GM06990 (cell line): ENCODE measurements around the gene ATP11B.

Source experiments
- DNase-seq: peaks from one replicate; pipeline ENCODE4 v3.0.0-alpha.2; 2011; ENCODE audit not compliant: insufficient read length; ENCODE audit errors: extremely low read depth
- H3K27me3 ChIP-seq: replicated peaks from 2 replicates; pipeline ENCODE4 v1.6.0; 2011; ENCODE audit warnings: low read length; ENCODE audit not compliant: control insufficient read depth, insufficient read depth
- H3K36me3 ChIP-seq: 2 replicates; pipeline ENCODE4 v1.5.1; 2011; ENCODE audit warnings: low read length; ENCODE audit not compliant: control insufficient read depth, insufficient read depth
- H3K4me3 ChIP-seq: replicated peaks from 2 replicates; pipeline ENCODE4 v1.5.1; 2011; ENCODE audit warnings: low read depth, mild to moderate bottlenecking, control low read depth, low read length
- TF ChIP-seq, protein P1 (sequence below): IDR thresholded peaks from 2 replicates; pipeline ENCODE4 v1.5.1; 2011; ENCODE audit warnings: low read length, control low read depth, mild to moderate bottlenecking, inconsistent platforms; ENCODE audit not compliant: insufficient read depth, poor library complexity, severe bottlenecking

The ATP11B gene

DNA sequence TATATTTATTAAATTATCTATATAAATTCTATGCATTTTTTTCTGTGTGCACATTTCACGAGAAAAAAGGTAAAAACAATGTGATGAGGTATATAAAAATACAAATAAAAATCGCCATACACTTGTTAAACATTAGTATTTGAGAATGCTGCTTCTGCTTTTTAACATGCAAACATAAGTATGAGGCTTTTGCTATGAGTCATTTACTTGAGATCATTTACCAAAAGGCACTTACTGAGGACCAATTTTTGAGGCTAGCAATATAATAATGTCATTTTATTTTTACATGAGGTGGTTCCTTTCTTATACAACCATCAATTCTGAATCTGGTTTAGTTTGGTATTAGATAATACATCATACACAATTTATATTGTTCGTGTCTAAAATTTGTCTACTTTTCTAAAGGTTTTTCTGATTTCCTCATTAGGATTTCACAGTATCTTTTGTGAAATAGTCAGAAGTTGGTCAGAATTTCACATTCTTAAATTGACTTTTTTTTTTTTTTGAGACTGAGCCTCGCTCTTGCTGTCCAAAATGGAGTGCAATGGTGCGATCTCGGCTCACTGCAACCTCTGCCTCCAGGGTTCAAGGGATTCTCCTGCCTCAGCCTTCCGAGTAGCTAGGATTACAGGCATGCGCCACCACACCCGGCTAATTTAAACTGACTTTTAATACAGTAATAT lies 161.4 kb downstream of the ATP11B start:
- Histone ChIP-seq H3K36me3 (no peaks in the 10 kb centered on the region; the same call in none of the 2 replicates), H3K4me3 (no peak overlapping the region), H3K27me3 (no peaks in the 10 kb centered on the region)
- TF ChIP-seq, protein P1, sequence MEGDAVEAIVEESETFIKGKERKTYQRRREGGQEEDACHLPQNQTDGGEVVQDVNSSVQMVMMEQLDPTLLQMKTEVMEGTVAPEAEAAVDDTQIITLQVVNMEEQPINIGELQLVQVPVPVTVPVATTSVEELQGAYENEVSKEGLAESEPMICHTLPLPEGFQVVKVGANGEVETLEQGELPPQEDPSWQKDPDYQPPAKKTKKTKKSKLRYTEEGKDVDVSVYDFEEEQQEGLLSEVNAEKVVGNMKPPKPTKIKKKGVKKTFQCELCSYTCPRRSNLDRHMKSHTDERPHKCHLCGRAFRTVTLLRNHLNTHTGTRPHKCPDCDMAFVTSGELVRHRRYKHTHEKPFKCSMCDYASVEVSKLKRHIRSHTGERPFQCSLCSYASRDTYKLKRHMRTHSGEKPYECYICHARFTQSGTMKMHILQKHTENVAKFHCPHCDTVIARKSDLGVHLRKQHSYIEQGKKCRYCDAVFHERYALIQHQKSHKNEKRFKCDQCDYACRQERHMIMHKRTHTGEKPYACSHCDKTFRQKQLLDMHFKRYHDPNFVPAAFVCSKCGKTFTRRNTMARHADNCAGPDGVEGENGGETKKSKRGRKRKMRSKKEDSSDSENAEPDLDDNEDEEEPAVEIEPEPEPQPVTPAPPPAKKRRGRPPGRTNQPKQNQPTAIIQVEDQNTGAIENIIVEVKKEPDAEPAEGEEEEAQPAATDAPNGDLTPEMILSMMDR, result no peak
- DNase-seq, result no peak

DNA sequence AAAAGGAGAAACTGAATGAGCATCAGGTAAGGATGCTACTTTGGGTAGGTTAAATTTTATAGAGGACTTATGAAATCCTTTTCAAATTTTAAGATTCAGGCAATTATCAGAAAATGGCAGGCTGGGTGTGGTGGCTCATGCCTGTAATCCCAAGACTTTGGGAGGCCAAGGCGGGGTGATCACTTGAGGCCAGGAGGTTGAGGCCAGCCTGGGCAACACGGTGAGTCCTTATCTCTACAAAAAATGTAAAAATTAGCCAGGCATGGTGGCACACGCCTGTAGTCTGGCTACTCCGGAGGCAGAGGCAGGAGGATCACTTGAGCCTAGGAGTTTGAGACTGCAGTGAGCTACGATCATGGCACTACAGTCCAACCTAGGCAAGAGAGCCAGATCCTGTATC lies 163.9 kb downstream of the ATP11B start:
- TF ChIP-seq, protein P1, result no peak
- Histone ChIP-seq H3K36me3 (no peaks in the 10 kb centered on the region; the same call in none of the 2 replicates), H3K4me3 (no peak overlapping the region), H3K27me3 (no peaks in the 10 kb centered on the region)
- DNase-seq, result no peak

DNA sequence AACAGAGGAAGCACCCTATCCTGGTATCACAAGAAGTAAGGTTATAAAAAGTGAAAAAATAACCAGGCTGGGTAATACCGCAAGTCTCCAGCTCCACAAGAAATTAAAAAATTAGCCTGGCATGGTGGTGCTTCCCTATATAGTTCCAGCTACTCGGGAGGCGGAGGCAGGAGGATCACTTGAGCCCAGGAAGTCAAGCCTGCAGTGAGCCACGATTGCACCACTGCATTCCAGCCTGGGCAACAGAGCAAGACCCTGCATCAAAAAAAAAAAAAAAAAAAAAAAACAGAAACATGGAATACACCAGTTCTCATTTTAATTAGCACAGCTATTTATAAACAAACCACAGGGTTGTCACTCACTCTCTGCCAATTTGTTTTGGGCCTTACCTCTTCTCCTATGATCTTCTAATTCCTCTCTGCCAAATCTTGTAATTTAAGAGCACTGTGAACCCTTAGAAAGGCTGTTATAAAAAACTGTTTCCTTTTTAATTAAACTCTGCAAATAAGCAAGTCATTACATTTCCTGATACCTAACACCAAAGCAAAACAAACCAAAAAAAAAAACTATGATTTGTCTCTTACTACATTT lies 164.5 kb downstream of the ATP11B start:
- TF ChIP-seq, protein P1, result no peak
- DNase-seq, result no peak
- Histone ChIP-seq H3K27me3 (no peaks in the 10 kb centered on the region), H3K4me3 (no peak overlapping the region), H3K36me3 (no peaks in the 10 kb centered on the region; the same call in none of the 2 replicates)

DNA sequence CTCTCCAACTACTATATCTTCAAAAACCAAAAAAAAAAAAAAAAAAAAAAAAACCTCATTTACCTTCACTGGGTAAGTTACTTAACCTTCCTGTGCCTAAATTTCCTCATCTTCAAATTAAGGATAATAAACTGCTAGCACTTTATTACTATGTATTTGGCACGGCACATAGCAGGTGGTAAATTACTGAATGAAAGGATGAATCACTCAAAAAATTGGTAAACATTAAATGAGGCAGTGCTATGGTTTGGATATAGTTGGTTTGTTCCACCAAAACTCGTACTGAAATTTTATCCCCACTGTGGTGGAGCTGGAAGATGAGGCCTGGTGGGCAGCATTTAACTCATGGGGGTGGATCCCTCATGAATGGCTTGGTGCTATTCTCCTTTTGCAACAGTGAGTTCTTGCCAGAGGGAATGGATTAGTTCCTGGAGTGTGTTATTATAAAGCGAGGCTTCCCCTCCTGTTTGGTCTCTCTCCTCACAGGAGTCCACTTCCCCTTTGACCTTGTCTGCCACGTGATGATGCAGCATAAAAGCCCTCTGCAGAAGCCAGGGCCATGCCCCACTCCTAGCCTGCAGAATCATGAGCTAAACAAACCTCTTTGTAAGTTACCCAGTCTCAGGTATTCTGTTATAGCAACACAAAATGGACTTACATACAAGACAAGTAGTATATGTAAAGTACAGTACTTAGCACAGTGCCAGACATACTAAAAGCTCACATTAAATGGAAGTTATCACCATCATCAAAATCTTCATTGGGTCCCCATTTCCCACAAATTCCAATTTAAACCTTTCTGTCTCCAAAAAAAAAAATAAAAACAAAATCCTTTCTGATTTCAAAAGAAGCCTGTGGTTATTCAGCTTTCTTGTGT lies 166.4 kb downstream of the ATP11B start:
- DNase-seq, result no peak
- H3K36me3 ChIP-seq, result no peaks in the 10 kb centered on the region; the same call in 1 of the 2 replicates
- TF ChIP-seq, protein P1, result no peak
- no peak overlapping the region for H3K4me3 ChIP-seq
- H3K27me3 ChIP-seq, result no peaks in the 10 kb centered on the region

DNA sequence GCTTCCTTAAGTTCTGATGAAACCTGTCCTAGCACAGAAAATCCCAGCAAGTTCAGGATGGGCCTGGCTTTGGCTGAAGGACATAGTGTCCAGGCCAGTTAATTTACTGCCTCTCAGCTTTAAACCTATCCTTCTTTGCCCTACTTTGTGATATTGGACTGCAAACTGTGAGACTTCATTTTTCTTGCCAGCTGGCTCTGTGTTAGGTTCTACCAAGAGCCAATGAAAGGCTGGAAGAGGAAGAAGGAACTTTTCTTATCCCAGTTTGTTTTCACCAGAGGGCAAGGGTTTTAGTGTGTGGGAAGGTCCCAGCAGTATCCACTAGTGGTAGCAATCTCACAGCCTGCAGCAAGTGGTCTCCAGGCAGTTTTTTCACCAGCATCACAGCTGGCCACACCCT lies 168.9 kb downstream of the ATP11B start:
- DNase-seq, result no peak
- Histone ChIP-seq H3K4me3 (no peak overlapping the region), H3K36me3 (no peaks in the 10 kb centered on the region; the same call in 1 of the 2 replicates), H3K27me3 (no peaks in the 10 kb centered on the region)
- TF ChIP-seq, protein P1, result no peak
